GM04503 (cell line): ENCODE results near the gene TLL2.

Source experiments
- DNase-seq: peaks from one replicate; pipeline ENCODE4 v3.0.0-alpha.2; 2012; ENCODE audit warnings: low read depth

TLL2 gene

DNA sequence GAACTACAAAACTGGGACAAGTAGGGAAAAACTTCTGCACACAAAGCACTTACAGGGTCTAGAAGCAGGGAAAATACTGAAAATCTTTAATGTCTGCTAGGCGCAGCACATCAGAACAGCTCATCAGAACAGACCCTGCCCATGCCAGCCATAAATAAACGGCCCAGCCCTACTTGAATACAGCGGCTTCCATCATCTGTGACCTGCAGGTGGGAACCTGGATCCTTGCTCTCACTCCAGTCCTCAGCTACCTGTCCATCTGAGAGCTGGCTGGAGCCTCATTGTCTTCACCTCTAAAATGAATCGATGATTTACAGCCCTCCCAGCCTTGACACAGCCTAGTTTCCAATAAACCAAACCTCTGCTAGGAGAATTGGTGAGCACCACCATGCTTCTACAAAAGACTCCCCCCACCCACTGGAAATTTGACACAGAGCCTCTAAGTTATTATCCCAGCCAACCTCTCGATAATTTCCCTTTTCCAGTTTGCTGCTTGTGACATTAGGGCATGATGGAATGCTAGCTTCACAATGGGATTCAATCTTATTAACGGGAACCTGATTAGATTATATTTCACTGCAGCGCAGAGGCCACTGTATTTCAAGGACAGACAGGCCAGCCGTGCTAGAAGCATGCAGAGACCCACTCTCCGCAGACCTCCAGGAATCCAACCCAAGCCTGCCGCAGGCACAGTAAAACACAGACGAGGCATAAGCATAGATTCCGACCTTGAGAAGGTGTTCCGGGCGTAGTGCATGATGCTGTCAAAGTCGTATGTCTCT lies 93.3 kb downstream of the TLL2 start:
- no peak for DNase-seq

DNA sequence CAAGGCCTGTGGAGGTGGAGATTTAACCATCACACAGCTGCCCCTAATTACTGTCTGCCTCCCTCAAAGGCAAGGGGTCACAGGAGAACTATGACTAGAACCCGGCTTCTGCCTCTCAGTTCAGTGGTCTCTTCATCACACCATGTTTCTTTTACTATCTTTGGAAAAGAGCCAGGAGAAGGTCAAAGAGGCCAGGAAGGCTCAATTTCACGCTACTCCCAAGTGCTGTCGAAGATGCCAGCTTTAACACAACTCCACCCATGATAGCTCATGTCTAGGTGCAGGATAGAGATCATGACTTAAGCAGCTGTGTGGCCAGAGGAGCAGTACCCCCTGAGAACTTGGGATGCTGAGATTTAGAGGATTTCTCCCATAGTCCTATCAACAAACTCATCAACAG lies 94.4 kb downstream of the TLL2 start:
- no peak for DNase-seq

GRCh38 chr10:96418582-96418981 lies 95.1 kb downstream of the TLL2 start:
- no peak for DNase-seq

GRCh38 chr10:96417441-96417840 lies 96.3 kb downstream of the TLL2 start:
- no peak for DNase-seq

DNA sequence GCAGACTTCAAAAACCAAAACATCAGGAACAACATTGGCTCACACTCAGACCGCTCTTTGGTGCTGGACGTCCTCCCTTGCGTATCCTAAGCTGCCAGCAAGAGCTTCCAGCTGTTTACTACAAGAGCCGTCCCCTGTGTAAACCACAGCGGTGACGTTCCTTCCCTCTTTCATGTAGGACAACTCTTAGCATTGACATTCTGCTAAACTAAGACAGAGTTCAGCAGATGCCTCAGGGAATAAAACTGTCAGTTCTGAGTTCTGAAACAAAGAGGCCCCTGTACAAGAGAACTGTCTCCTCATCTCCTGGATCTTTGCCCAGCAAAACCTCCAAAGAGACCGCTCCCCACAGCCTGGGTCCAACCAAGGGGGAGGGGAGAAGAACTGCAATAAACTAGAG lies 97.1 kb downstream of the TLL2 start:
- no peak for DNase-seq

DNA sequence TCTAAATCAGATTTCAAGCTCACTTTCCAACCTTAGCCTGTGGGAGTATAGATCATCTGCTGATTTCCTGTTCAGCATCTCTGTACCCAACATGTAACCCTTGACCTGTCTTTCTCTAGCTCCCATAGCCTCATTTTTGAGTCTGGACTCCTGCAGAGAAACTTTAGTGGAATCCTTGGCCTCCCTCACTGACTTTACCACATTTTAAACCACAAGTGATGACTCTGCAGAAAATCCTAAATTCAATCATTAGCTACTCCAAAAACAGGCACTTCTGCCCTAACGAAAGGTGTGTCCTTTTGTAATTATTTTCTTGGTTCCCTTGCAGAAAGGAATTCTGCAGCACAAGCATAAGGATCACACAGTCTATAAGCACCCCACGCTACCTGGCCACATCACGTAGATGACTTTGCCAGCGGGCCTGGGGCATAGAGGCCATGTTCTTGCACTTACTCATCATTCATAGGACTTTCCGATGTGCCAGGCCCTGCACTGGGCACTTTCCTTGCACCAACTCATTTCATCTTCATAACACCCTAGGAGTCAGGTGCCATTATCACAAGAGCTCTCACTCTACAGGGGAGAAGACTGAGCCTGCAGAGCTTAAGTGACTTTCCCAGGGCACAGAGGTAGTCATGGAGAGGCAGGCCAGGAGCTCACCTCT lies 97.7 kb downstream of the TLL2 start:
- DNase-seq = no peak

DNA sequence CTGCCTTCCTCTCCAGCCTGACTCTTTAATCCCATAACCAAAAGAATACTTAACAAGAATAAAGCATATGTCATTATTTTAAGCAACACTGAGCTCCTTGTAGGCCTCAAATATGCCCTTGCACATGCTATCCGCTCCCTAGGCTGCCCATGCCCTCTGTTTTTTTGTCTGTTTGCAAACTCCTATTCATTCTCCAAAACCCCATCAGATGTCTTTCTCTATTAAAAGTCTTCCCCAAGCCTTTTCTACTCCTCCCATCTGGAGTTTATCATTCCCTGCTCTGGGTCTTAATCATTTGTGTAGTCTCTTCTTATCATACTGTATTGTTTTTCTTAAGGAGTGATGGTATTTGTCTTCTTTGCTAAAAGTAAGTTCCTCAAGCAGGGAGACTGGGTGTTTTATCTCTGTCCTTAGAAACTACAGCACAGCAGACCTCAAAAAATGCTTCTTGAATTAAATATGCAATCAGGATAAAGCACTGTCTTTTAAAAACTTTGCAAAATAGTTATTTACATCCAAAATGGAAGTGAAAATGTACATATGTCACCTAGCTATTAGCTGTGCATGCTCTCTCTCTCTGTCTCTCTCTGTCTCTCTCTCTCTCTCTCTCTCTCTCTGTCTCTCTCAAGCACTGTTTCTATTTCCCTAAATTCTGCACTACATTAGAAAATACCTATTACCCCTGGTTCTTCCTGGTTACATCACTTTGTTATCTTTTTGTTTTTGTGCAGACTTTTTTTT lies 98.4 kb downstream of the TLL2 start:
- no peak for DNase-seq

DNA sequence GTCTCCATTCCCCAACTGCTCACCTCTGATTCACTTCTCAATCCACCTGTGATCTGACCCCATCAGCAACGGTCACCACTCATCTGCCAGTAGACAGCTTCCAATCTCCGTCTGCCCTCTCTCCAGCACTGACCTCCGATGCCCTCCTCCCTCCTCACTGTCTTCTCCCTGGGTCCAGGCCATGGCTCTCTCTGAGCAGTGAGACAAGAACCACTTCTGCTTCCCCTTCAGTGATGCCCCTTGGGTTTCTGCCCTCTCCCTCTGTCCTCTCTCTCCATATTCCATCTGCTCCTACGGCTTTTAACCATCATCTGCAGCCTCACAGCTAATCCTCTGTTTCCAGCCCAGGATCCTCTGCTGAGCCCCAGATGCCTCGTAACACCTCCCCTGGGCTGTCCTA lies 99.4 kb downstream of the TLL2 start:
- no peak for DNase-seq

GRCh38 chr10:96413151-96413787 lies 100.5 kb downstream of the TLL2 start:
- no peak for DNase-seq

DNA sequence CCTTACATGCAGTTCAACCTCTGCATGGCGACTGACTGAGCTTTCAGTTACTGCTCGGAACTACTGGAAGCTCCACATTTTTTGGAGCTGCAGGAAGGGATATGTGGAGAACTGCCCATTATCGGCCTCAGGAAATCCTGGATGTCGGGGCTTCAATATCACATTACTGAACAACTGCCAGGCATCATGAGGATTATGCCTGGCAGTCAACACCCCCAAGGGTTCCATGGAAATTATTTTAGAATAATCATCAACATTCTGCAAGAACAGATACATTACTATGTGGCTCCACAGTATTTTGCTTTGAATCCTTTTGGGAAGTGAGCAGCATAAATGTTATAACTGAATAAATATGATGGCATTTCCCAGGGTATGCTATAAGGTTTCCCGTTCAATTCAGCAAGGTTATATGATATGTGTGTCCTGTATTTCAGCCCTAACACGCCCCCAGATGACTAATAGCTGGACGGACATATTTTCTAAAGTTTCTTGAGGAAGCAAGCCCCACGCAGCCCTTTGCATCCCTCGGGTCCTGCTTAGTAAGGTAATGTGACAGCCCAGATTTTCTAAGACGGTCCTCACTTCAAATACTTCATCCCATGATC lies 101.9 kb downstream of the TLL2 start:
- no peak for DNase-seq

- DNase-seq = no peak
These were observed 103.4 kb downstream of the TLL2 start for GRCh38 chr10:96410296-96410695.

- DNase-seq = no peak
These were observed 105.5 kb downstream of the TLL2 start for GRCh38 chr10:96408201-96408600.

- no peak for DNase-seq
These were observed 106.1 kb downstream of the TLL2 start for GRCh38 chr10:96407560-96408069.

GRCh38 chr10:96406091-96406490 lies 107.6 kb downstream of the TLL2 start:
- DNase-seq = no peak

- no peak for DNase-seq
These were observed 111.1 kb downstream of the TLL2 start for GRCh38 chr10:96402417-96403305.

DNA sequence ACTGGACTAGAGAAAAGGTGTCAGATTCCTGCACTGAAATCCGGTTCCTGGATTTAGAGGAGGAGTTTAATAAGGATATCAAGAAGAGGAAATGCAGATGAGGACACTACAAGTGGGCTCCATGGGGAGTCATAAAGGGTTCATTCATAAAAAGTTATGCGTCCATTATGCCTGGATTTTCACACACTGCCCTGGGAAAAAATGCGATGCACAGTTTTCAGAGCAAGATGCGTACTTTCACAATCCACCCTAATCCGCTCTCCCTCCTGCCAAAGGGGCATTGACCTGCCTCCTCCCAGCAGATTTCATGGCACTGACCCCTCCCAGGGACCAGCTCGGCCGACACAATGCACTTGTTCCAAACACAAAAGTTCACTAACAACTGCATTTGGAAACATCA lies 112.7 kb downstream of the TLL2 start:
- DNase-seq = no peak

DNA sequence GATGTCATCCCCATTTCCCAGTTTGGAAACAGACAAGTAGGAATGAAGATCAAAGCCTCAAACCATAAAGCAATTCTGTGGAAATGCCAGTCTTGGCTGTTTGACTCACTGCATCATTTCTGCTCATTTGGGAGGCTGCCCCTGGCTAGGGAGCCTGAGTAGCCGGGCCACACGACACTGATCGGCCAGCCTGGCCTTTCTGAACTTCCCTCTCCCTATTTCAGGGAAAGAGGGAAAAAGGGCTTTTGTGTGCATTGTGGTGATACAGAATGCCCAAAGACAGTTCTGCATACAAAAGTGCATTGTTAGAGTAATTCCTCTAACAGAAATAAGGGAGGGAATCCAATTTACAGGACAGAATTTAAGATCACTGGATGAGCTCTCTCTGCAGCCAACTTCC lies 113.3 kb downstream of the TLL2 start:
- DNase-seq = no peak

DNA sequence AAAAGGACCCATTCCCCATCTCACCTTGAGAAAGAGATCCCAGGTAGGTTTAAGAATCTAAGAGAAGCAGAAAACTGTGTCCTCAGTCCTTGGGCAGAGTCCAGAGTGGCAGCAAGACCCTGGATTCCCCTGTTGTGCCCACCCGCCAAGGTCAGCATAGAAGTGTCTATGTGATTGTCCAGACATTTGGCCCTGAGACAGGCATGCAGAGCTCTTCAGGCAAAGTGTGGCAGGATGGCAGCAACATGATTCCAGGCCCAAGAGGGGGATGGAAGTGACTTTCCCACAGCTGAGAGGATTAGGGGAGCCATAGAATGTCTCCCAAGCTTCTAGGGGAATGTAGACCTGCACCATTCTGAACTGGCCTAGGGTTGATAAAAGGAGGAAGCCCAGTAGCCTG lies 115.8 kb downstream of the TLL2 start:
- DNase-seq = no peak

DNA sequence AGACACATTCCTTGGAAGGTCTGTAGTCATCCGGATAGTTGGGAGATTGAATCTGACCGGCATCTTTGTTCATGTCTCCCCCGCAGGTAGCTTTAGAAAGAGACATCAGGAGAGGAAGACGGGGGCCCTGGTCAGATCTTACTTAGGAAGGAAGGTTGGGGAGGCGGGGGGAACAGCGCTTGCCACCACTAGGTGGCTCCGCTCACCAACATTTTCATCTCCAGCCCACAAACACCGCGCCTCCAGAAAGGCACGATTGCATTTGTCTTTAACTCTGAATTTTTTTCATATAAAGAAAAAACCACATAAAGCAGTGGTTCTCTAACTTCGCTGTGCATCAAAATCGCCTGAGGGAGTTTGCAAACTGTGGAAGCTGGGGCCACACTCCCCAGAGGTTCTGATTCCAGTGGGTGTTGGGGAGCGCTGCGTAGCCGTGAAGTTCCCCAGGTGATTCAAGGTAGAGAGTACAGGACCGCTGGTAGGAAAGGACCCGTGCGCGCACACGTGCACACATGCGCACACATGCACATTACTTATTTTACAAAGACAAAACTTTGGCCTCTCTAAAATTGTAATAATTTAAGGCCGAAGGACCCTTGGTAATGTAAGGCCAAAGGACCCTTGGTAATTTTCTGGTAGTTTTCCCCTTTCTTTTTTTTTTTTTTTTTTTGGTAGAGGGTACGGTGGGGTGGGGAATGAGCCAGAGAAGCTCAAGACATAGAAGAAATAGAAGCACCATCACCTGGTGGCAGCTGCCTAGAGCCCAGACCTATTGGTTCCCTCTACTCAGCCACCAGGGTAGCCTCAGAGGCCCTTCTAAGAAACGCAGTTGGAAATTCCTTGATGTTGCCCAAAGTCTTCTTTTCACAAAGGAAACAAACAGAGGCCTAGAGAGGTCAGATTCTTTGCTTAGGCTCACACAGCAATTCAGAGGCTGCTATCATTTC lies 117.5 kb downstream of the TLL2 start:
- DNase-seq = no peak

- DNase-seq = no peak
These were observed 123.3 kb downstream of the TLL2 start for GRCh38 chr10:96390460-96390864.
